Neural crest cell (in vitro differentiated cells): Measurements from ENCODE around the gene YIPF4. TPM values are rescaled to one million over a fixed set of nuclear protein-coding genes. Genes with fewer than 3 reads are reported as not detected.
"Not testable (repeated sequence)": the region's sequence is repeated elsewhere in the genome, so short reads cannot be mapped to it uniquely, and the experiment has no call there.

Experiments used
- DNase-seq: peaks from one replicate; pipeline ENCODE4 v3.0.0; 2021; ENCODE audit warnings: low read depth, mixed read lengths, low spot score
- H3K27ac Mint-ChIP-seq: one replicate; pipeline ENCODE4 v1.8.0; 2021; ENCODE audit warnings: mild to moderate bottlenecking, mixed read lengths; ENCODE audit not compliant: unreplicated experiment
- H3K27me3 Mint-ChIP-seq: 2 replicates; pipeline ENCODE4 v1.8.0; 2021; ENCODE audit warnings: low read depth, mild to moderate bottlenecking, mixed read lengths
- H3K36me3 Mint-ChIP-seq: 2 replicates; pipeline ENCODE4 v1.8.0; 2021; ENCODE audit warnings: low read depth, mild to moderate bottlenecking, mixed read lengths
- H3K4me1 Mint-ChIP-seq: 2 replicates; pipeline ENCODE4 v1.8.0; 2021; ENCODE audit warnings: mixed read lengths
- H3K4me3 Mint-ChIP-seq: one replicate; pipeline ENCODE4 v1.8.0; 2021; ENCODE audit warnings: mild to moderate bottlenecking, mixed read lengths
- H3K9me3 Mint-ChIP-seq: 2 replicates; pipeline ENCODE4 v1.8.0; 2021; ENCODE audit warnings: mixed read lengths
- total RNA-seq: library from RNA; stranded (reverse); gene quantifications from 2 replicates; pipeline ENCODE4 v1.2.1, GENCODE V29; 2021
- TF ChIP-seq, protein P1 (sequence below): fragments of 200-600 bp; sonication (generic); conservative IDR thresholded peaks from 2 replicates; pipeline ENCODE4 v1.5.0; 2021; ENCODE audit warnings: antibody characterized with exemption, mild to moderate bottlenecking

Gene YIPF4
- total RNA-seq, 1 donor from 2014 or later, result 27.8 TPM

DNA sequence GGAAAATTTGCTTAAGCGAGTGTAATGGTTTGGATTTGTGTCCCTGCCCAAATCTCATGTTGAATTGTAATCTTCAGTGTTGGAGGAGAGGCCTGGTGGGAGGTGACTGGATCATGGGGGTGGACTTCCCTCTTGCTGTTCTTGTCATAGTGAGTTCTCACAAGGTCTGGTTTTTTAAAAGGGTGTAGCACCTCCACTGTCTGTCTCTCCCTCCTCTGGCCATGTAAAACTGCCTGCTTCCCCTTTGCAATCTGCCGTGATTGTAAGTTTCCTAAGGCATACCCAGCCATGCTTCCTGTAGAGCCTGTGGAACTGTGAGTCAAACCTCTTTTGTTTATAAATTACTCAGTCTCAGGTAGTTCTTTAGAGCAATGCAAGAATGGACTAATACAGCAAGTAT lies 6.6 kb downstream of the YIPF4 start:
- peaks cover 4% of the 10 kb centered on the region for H3K36me3 Mint-ChIP-seq

DNA sequence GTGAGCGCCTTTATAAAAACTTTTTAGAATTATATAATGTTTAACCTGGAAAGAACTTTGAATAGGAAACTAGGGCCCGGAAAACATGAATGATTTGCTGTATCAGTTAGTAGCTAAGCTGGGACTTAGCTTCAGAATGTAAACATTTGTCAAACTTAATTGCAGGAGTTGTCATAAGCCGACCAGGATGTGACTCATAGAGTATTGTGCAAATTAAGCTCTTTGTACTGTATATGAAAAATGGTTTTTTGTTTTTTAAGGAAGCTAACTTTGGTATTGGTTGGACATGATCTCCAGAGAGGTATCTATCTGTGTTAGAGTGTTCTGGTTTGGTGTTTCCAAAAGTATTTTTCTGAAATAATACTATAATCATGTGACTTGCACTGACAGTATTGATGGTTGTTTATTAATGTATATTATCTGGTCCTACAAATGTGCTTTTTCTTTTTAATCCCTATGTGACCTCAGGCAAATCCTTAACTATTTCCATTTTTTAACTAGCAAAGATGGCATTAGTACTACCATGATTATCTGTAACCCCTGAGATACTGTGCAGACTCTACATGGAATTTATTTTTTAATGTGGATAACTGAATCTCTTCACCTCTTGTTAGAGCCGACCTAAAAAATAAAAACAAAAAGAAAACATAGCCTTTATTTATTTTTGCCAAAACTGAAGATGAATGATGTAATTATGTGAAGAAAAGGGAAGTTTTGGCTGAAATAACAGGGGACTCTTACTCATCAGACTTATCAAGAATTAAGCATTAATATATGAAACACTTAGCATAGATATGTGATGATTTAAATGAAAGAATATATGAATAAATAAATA lies 11.7 kb downstream of the YIPF4 start:
- Mint-ChIP-seq H3K27me3 (no peaks in the 10 kb centered on the region), H3K9me3 (no peaks in the 10 kb centered on the region), H3K36me3 (peaks cover 8% of the 10 kb centered on the region), H3K4me1 (no peaks in the 10 kb centered on the region), H3K27ac (no peak overlapping the region), H3K4me3 (no peak overlapping the region)
- DNase-seq, result no peak
- TF ChIP-seq, protein P1, sequence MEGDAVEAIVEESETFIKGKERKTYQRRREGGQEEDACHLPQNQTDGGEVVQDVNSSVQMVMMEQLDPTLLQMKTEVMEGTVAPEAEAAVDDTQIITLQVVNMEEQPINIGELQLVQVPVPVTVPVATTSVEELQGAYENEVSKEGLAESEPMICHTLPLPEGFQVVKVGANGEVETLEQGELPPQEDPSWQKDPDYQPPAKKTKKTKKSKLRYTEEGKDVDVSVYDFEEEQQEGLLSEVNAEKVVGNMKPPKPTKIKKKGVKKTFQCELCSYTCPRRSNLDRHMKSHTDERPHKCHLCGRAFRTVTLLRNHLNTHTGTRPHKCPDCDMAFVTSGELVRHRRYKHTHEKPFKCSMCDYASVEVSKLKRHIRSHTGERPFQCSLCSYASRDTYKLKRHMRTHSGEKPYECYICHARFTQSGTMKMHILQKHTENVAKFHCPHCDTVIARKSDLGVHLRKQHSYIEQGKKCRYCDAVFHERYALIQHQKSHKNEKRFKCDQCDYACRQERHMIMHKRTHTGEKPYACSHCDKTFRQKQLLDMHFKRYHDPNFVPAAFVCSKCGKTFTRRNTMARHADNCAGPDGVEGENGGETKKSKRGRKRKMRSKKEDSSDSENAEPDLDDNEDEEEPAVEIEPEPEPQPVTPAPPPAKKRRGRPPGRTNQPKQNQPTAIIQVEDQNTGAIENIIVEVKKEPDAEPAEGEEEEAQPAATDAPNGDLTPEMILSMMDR, result no peak

More for the DNA sequence above, 6.6 kb downstream of the YIPF4 start:
- no peaks in the 10 kb centered on the region for H3K4me1 Mint-ChIP-seq
- no peak overlapping the region for H3K27ac Mint-ChIP-seq
- H3K27me3 Mint-ChIP-seq, result no peaks in the 10 kb centered on the region
- no peaks in the 10 kb centered on the region for H3K9me3 Mint-ChIP-seq
- TF ChIP-seq, protein P1, result no peak
- no peak for DNase-seq
- no peak overlapping the region for H3K4me3 Mint-ChIP-seq

DNA sequence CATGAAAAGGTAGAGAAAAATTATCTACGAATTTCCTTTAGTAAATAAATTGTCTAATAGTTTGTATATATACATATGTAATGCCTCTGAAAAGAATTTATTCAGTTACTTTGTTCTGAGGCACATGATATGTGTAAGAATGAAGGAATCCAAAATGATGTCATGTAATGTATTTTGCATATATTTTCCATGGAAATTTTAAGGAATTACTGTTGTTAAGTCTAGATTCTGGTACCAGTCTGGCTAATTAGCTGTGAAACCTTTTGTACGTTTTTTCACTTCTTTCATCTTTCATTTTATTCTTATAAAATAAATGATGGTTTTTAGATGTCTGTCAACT lies 12.3 kb downstream of the YIPF4 start:
- no peaks in the 10 kb centered on the region for H3K4me1 Mint-ChIP-seq
- no peak overlapping the region for H3K4me3 Mint-ChIP-seq

DNA sequence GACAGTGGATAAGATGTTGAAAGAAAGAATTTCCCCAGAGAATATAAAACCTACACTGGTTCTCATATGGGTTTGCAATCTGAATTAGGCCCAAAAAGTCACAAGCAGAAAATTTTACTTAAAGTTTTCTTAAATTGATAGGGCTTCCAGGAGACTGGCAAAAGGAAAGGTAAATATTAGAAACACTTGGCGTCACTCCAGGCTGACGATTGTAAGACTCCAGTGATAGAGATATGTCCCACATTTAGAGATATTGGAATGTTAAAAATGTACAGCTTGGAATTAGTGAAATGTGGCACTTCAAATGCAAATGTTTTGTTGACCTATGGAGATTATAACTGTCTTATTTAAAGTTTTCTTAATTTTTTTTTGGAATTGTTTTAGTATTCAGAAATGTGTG lies 14.0 kb downstream of the YIPF4 start:
- Mint-ChIP-seq H3K36me3 (peaks cover 20% of the 10 kb centered on the region), H3K27ac (no peak overlapping the region), H3K9me3 (no peaks in the 10 kb centered on the region), H3K4me3 (no peak overlapping the region), H3K27me3 (no peaks in the 10 kb centered on the region), H3K4me1 (no peaks in the 10 kb centered on the region)
- no peak for DNase-seq
- TF ChIP-seq, protein P1, result no peak

More for the DNA sequence above, 12.3 kb downstream of the YIPF4 start:
- TF ChIP-seq, protein P1, result no peak
- Mint-ChIP-seq H3K9me3 (no peaks in the 10 kb centered on the region), H3K27me3 (no peaks in the 10 kb centered on the region), H3K36me3 (peaks cover 9% of the 10 kb centered on the region), H3K27ac (no peak overlapping the region)
- no peak for DNase-seq

DNA sequence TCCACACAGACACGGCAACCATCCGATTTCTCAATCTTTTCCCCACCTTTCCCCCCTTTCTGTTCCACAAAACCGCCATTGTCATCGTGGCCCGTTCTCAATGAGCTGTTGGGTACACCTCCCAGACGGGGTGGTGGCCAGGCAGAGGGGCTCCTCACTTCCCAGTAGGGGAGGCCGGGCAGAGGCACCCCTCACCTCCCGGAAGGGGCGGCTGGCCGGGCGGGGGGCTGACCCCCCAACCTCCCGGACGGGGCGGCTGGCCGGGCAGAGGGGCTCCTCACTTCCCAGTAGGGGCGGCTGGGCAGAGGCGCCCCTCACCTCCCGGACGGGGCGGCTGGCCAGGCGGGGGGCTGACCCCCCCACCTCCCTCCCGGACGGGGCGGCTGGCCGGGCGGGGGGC lies 15.8 kb downstream of the YIPF4 start:
- H3K27ac Mint-ChIP-seq, DNase-seq, H3K27me3 Mint-ChIP-seq: not testable (repeated sequence)

DNA sequence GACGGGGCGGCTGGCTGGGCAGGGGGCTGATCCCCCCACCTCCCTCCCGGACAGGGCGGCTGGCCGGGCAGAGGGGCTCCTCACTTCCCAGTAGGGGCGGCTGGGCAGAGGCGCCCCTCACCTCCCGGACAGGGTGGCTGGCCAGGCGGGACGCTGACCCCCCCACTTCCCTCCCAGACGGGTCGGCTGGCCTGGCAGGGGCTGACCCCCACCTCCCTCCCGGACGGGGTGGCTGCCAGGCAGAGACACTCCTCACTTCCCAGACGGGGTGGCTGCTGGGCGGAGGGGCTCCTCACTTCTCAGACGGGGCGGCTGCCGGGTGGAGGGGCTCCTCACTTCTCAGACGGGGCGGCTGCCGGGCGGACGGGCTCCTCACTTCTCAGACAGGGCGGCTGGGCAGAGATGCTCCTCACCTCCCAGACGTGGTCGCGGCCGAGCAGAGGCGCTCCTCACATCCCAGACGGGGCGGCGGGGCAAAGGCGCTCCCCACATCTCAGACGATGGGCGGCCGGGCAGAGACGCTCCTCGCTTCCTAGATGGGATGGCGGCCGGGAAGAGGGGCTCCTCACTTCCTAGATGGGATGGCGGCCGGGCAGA lies 16.4 kb downstream of the YIPF4 start:
- H3K27me3 Mint-ChIP-seq, H3K4me3 Mint-ChIP-seq, DNase-seq, H3K9me3 Mint-ChIP-seq, H3K27ac Mint-ChIP-seq, H3K4me1 Mint-ChIP-seq: not testable (repeated sequence)
- peaks cover 21% of the 10 kb centered on the region for H3K36me3 Mint-ChIP-seq

More for the DNA sequence above, 15.8 kb downstream of the YIPF4 start:
- H3K4me1 Mint-ChIP-seq, H3K9me3 Mint-ChIP-seq, H3K4me3 Mint-ChIP-seq: not testable (repeated sequence)
- H3K36me3 Mint-ChIP-seq, result peaks cover 20% of the 10 kb centered on the region
